ENCODE data around the gene USP47.

The USP47 gene

DNA sequence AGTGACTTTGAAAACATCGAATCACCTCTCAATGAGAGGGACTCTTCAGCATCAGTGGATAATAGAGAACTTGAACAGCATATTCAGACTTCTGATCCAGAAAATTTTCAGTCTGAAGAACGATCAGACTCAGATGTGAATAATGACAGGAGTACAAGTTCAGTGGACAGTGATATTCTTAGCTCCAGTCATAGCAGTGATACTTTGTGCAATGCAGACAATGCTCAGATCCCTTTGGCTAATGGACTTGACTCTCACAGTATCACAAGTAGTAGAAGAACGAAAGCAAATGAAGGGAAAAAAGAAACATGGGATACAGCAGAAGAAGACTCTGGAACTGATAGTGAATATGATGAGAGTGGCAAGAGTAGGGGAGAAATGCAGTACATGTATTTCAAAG is 100.9 kb downstream of the USP47 start (continued):
- TF ChIP-seq, protein P1, sequence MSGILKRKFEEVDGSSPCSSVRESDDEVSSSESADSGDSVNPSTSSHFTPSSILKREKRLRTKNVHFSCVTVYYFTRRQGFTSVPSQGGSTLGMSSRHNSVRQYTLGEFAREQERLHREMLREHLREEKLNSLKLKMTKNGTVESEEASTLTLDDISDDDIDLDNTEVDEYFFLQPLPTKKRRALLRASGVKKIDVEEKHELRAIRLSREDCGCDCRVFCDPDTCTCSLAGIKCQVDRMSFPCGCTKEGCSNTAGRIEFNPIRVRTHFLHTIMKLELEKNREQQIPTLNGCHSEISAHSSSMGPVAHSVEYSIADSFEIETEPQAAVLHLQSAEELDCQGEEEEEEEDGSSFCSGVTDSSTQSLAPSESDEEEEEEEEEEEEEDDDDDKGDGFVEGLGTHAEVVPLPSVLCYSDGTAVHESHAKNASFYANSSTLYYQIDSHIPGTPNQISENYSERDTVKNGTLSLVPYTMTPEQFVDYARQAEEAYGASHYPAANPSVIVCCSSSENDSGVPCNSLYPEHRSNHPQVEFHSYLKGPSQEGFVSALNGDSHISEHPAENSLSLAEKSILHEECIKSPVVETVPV (CRISPR knock-in tag; IDR thresholded peaks at IDR 0.05), result no peak

DNA sequence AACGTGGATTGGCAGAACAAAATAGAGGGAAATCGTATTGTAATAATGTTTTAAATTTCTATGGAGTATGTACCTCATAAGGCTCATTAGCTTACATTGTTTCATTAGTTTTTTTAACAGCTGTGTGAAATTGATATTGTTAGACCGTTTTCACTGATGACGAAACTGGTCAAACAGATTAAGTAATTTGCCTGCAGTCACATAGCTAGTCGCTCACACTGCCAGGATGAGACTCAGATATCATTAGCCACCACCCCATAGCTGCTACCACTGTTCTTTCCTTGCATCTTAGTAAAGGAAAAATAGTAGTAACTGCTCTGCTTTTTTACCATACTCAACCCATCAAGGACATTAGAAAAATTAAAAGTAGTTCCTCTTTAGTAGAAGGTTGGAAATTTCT is 102.7 kb downstream of the USP47 start:
- TF ChIP-seq ISL1 (CRISPR knock-in tag; IDR thresholded peaks at IDR 0.05), result no peak
- TF ChIP-seq ZFP3 (CRISPR knock-in tag; IDR thresholded peaks at IDR 0.05), result no peak
- TF ChIP-seq ESRRG (CRISPR knock-in tag; IDR thresholded peaks at IDR 0.05), result no peak
- no peak for TF ChIP-seq RARB (CRISPR knock-in tag; IDR thresholded peaks at IDR 0.05)
- TF ChIP-seq TCF4 (CRISPR knock-in tag; IDR thresholded peaks at IDR 0.05; ENCODE audit: borderline replicate concordance), result no peak
- TF ChIP-seq, protein P2, sequence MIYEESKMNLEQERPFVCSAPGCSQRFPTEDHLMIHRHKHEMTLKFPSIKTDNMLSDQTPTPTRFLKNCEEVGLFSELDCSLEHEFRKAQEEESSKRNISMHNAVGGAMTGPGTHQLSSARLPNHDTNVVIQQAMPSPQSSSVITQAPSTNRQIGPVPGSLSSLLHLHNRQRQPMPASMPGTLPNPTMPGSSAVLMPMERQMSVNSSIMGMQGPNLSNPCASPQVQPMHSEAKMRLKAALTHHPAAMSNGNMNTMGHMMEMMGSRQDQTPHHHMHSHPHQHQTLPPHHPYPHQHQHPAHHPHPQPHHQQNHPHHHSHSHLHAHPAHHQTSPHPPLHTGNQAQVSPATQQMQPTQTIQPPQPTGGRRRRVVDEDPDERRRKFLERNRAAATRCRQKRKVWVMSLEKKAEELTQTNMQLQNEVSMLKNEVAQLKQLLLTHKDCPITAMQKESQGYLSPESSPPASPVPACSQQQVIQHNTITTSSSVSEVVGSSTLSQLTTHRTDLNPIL (CRISPR knock-in tag; IDR thresholded peaks at IDR 0.05; ENCODE audit: low read depth), result no peak
- TF ChIP-seq OSR1 (CRISPR knock-in tag; IDR thresholded peaks at IDR 0.05), result no peak
- TF ChIP-seq, protein P3, sequence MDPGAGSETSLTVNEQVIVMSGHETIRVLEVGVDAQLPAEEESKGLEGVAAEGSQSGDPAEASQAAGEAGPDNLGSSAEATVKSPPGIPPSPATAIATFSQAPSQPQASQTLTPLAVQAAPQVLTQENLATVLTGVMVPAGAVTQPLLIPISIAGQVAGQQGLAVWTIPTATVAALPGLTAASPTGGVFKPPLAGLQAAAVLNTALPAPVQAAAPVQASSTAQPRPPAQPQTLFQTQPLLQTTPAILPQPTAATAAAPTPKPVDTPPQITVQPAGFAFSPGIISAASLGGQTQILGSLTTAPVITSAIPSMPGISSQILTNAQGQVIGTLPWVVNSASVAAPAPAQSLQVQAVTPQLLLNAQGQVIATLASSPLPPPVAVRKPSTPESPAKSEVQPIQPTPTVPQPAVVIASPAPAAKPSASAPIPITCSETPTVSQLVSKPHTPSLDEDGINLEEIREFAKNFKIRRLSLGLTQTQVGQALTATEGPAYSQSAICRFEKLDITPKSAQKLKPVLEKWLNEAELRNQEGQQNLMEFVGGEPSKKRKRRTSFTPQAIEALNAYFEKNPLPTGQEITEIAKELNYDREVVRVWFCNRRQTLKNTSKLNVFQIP (CRISPR knock-in tag; IDR thresholded peaks at IDR 0.05; ENCODE audit: borderline replicate concordance, low read depth), result no peak
- no peak for TF ChIP-seq TOX (CRISPR knock-in tag; IDR thresholded peaks at IDR 0.05; ENCODE audit: borderline replicate concordance)
- ATAC-seq, result no peak

DNA sequence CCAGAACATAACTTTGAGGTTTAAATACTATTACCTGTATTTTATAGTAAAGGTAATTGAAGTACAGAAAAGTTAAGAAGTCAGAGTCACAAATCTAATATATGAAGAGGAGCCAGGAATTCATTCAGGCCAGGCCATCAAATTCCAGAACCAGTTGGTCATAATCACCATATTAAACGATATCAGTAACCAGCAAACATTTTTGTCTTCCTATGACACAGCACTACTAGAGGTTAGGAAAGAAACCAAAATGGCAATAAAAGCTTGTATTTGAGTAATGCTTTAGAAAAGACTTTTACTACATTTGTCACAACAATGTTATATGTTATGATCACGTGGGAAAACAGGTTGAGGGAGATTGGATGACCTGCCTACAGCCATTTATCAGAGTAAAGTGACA is 104.4 kb downstream of the USP47 start:
- ATAC-seq, result peak; percentile 78
- TF ChIP-seq, protein P3 (CRISPR knock-in tag; IDR thresholded peaks at IDR 0.05; ENCODE audit: borderline replicate concordance, low read depth), result no peak
- TF ChIP-seq ZFP30 (CRISPR knock-in tag; IDR thresholded peaks at IDR 0.05) (no peak), ZNF8 (CRISPR knock-in tag; IDR thresholded peaks at IDR 0.05) (no peak), ESRRG (CRISPR knock-in tag; IDR thresholded peaks at IDR 0.05) (no peak), ISL1 (CRISPR knock-in tag; IDR thresholded peaks at IDR 0.05) (peak; percentile 24; the same call in 1 of the 2 replicates)
- TF ChIP-seq, protein P4, sequence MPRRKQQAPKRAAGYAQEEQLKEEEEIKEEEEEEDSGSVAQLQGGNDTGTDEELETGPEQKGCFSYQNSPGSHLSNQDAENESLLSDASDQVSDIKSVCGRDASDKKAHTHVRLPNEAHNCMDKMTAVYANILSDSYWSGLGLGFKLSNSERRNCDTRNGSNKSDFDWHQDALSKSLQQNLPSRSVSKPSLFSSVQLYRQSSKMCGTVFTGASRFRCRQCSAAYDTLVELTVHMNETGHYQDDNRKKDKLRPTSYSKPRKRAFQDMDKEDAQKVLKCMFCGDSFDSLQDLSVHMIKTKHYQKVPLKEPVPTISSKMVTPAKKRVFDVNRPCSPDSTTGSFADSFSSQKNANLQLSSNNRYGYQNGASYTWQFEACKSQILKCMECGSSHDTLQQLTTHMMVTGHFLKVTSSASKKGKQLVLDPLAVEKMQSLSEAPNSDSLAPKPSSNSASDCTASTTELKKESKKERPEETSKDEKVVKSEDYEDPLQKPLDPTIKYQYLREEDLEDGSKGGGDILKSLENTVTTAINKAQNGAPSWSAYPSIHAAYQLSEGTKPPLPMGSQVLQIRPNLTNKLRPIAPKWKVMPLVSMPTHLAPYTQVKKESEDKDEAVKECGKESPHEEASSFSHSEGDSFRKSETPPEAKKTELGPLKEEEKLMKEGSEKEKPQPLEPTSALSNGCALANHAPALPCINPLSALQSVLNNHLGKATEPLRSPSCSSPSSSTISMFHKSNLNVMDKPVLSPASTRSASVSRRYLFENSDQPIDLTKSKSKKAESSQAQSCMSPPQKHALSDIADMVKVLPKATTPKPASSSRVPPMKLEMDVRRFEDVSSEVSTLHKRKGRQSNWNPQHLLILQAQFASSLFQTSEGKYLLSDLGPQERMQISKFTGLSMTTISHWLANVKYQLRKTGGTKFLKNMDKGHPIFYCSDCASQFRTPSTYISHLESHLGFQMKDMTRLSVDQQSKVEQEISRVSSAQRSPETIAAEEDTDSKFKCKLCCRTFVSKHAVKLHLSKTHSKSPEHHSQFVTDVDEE (CRISPR knock-in tag; IDR thresholded peaks at IDR 0.05), result no peak

DNA sequence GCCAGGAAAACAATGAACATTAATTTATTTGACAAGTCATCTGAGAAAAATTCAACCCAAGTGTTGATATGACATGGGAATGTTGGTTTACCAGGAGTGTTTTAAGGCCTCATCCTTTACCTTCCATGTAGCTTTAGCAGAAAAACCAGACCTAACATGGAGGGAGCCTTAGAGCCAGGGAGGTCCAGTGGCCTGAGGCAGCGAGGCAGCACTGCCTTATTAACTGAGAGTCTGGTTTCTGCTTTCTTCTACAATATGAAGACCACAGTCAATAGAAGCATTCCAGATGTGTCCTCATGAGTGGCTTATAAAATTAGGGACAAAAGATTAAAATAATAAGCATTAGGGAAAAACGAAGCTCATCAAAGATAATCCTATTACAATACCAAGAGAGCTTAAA is 105.1 kb downstream of the USP47 start:
- ATAC-seq, result no peak
- TF ChIP-seq, protein P3 (CRISPR knock-in tag; IDR thresholded peaks at IDR 0.05; ENCODE audit: borderline replicate concordance, low read depth), result no peak
- TF ChIP-seq, protein P4 (CRISPR knock-in tag; IDR thresholded peaks at IDR 0.05), result no peak
- TF ChIP-seq ISL1 (CRISPR knock-in tag; IDR thresholded peaks at IDR 0.05) (no peak), ZNF565 (CRISPR knock-in tag; conservative IDR thresholded peaks at IDR 0.05; ENCODE audit: low read depth) (no peak), CSDC2 (CRISPR knock-in tag; IDR thresholded peaks at IDR 0.05) (no peak), ZC3H10 (CRISPR knock-in tag; IDR thresholded peaks at IDR 0.05) (no peak), TCF4 (CRISPR knock-in tag; IDR thresholded peaks at IDR 0.05; ENCODE audit: borderline replicate concordance) (no peak), SNAI2 (CRISPR knock-in tag; IDR thresholded peaks at IDR 0.05) (no peak), ZFP30 (CRISPR knock-in tag; IDR thresholded peaks at IDR 0.05) (no peak), ZNF8 (CRISPR knock-in tag; IDR thresholded peaks at IDR 0.05) (no peak), TOX (CRISPR knock-in tag; IDR thresholded peaks at IDR 0.05; ENCODE audit: borderline replicate concordance) (no peak), ZFP3 (CRISPR knock-in tag; IDR thresholded peaks at IDR 0.05) (no peak), OSR1 (CRISPR knock-in tag; IDR thresholded peaks at IDR 0.05) (no peak), RARB (CRISPR knock-in tag; IDR thresholded peaks at IDR 0.05) (no peak), ESRRG (CRISPR knock-in tag; IDR thresholded peaks at IDR 0.05) (no peak), BACH2 (CRISPR knock-in tag; IDR thresholded peaks at IDR 0.05; ENCODE audit: borderline replicate concordance) (no peak)
- TF ChIP-seq, protein P5, sequence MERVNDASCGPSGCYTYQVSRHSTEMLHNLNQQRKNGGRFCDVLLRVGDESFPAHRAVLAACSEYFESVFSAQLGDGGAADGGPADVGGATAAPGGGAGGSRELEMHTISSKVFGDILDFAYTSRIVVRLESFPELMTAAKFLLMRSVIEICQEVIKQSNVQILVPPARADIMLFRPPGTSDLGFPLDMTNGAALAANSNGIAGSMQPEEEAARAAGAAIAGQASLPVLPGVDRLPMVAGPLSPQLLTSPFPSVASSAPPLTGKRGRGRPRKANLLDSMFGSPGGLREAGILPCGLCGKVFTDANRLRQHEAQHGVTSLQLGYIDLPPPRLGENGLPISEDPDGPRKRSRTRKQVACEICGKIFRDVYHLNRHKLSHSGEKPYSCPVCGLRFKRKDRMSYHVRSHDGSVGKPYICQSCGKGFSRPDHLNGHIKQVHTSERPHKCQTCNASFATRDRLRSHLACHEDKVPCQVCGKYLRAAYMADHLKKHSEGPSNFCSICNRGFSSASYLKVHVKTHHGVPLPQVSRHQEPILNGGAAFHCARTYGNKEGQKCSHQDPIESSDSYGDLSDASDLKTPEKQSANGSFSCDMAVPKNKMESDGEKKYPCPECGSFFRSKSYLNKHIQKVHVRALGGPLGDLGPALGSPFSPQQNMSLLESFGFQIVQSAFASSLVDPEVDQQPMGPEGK (CRISPR knock-in tag; IDR thresholded peaks at IDR 0.05; ENCODE audit: borderline replicate concordance), result no peak

Measured in SK-N-SH treated with all-trans-retinoic acid at 6 μM for 48 hours (cell line).